Measurements from ENCODE around the gene RNF5. TPM values are rescaled to one million over a fixed set of nuclear protein-coding genes. Genes with fewer than 3 reads are reported as not detected.
A peak's percentile ranks its signal among the peaks of the same experiment; 100 is the strongest.

RNF5 gene
- total RNA-seq, 4 donors from 2014 or later = 74.5 to 117 (median 107) TPM

DNA sequence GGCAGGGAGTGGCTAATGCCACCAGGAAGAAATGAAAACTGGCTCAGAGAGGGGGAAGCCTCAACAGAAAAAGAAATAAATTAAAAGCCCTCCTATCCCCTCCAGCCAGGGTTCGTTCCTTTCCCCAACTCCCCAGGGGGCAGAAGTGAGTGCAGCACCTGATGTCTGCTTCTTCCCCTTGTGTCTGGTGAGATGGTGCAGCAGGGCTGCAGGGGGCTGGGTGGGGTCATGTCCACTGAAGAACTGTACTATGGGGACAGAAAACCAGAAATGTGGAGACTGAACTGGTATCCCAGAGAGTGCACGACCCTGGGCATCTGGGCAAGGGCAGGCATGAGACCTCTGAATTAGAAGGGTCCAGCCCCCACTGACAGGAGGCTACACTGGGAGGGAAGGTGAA is 9.9 kb upstream of the RNF5 start:
- Histone ChIP-seq H3K36me3 (peaks cover 0 to 80% (median 3%) of the 10 kb centered on the region in 3 donors), H3K27me3 (no peaks in the 10 kb centered on the region), H3K4me3 (no peak overlapping the region), H3K27ac (peak overlapping the region; percentile 59 to 88 (median 68)), H3K9me3 (no peaks in the 10 kb centered on the region), H3K4me1 (peaks cover under 1 to 73% (median 16%) of the 10 kb centered on the region in 4 donors)
- no peak for DNase-seq (ENCODE audit: low spot score in 2 of 2)
- WGBS, 2 donors = 60 to 61% methylated on average over 2 of the region's 2 CpGs
- TF ChIP-seq POLR2A (IDR thresholded peaks at IDR 0.05) = no peak
- no peak for TF ChIP-seq EP300 (IDR thresholded peaks at IDR 0.05)
- TF ChIP-seq, protein P1, sequence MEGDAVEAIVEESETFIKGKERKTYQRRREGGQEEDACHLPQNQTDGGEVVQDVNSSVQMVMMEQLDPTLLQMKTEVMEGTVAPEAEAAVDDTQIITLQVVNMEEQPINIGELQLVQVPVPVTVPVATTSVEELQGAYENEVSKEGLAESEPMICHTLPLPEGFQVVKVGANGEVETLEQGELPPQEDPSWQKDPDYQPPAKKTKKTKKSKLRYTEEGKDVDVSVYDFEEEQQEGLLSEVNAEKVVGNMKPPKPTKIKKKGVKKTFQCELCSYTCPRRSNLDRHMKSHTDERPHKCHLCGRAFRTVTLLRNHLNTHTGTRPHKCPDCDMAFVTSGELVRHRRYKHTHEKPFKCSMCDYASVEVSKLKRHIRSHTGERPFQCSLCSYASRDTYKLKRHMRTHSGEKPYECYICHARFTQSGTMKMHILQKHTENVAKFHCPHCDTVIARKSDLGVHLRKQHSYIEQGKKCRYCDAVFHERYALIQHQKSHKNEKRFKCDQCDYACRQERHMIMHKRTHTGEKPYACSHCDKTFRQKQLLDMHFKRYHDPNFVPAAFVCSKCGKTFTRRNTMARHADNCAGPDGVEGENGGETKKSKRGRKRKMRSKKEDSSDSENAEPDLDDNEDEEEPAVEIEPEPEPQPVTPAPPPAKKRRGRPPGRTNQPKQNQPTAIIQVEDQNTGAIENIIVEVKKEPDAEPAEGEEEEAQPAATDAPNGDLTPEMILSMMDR (IDR thresholded peaks at IDR 0.05) = no peak

DNA sequence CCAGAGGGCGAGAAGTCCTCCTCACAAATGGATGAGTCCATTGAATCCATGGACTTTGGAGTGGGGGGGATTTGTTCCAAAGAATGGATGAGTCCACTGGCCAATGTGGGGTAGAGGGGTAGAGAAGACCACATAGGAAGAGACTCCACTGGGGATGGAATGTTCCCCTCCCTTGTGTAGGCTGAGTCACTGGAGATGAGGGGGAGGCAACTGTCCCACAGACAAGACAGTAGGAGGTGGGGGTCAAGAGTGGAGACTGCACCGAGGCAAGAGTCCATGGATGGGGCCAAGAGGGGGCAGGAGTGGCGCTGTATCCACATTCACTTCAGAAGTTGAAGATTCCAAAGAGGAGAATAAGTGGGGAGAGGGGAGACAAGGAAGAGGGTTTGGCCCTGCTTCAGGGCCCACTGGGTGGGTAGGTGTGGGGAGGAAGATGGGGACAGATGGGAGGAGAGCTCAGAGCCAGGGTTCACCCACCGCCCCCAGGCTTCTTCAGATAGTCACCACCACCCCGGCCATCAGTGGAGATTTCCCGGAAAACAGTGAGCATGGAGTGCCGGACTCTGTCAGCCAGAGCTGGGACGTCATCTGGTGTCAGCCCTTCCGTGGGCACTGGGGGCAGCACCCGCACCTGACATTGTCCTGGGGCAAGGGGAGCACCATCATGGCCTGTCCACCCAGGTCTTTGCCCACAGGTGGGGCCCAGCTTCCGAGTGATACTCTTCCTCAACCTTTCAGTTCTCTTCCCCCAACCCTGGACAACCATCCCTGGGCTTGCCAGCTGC is 9.2 kb upstream of the RNF5 start:
- 44 to 56% methylated on average over 11 of the region's 11 CpGs for WGBS, 2 donors
- Histone ChIP-seq H3K27me3 (no peaks in the 10 kb centered on the region), H3K4me1 (peaks cover 0 to 74% (median 15%) of the 10 kb centered on the region in 4 donors), H3K36me3 (peaks cover 0 to 75% (median 3%) of the 10 kb centered on the region in 3 donors), H3K4me3 (no peak overlapping the region), H3K27ac (peak overlapping the region; percentile 59 to 88 (median 68)), H3K9me3 (no peaks in the 10 kb centered on the region)
- DNase-seq (ENCODE audit: low spot score in 2 of 2) = no peak
- TF ChIP-seq, protein P1 (IDR thresholded peaks at IDR 0.05) = no peak

DNA sequence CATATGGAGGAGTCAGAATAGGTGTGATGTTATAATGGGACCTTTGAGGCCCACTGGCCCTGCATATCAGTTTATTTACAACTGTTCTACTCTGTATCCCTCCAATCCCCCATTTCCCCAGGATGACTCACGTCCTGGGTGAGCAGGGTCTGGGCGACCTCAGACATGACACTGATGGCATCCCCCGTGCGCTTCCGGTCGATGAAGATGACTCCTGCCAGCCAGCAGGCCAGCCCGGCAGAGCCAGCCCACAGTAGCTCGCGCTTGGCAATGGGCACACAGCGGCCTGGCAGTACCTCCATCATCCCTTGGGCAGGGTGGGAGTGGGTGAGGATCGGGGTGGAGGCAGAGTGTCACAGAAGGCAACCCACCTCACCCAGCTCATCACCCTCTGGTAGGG is 7.9 kb upstream of the RNF5 start:
- Histone ChIP-seq H3K9me3 (no peaks in the 10 kb centered on the region), H3K27ac (peak overlapping the region in 2 of 4 donors; percentile 78 to 88), H3K4me3 (no peak overlapping the region), H3K4me1 (peaks cover 0 to 82% (median 26%) of the 10 kb centered on the region in 4 donors), H3K27me3 (no peaks in the 10 kb centered on the region), H3K36me3 (peaks cover 0 to 63% (median 3%) of the 10 kb centered on the region in 3 donors)
- TF ChIP-seq, protein P1 (IDR thresholded peaks at IDR 0.05) = no peak
- TF ChIP-seq POLR2A (IDR thresholded peaks at IDR 0.05) = no peak
- TF ChIP-seq EP300 (IDR thresholded peaks at IDR 0.05) = no peak
- DNase-seq (ENCODE audit: low spot score in 2 of 2) = no peak
- 79 to 82% methylated on average over 11 of the region's 11 CpGs for WGBS, 2 donors

DNA sequence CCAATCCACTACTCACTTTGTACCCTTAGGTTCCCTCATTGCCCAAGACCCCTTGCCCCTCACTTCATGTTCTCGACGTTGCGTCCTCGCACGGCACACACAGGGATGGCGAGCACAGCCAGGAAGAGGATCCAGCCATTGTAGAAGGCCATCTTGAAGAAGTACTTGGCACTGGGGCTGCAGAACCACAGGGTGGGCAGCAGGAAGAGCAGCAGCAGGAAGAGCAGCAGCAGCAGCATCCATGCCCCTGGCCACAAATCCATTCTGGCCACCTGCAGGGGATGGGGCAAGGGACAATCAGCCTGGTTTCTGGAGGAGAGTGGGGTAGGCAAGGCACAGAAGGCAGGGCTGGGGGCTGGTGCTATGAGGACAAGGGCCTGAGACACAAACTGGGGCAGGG is 7.0 kb upstream of the RNF5 start:
- H3K9me3 ChIP-seq = no peaks in the 10 kb centered on the region
- no peak for DNase-seq (ENCODE audit: low spot score in 2 of 2)
- peak overlapping the region in 1 of 4 donors; percentile 88 for H3K27ac ChIP-seq
- H3K4me1 ChIP-seq = peaks cover 0 to 79% (median 29%) of the 10 kb centered on the region in 4 donors
- no peak overlapping the region for H3K4me3 ChIP-seq
- no peaks in the 10 kb centered on the region for H3K27me3 ChIP-seq
- H3K36me3 ChIP-seq = peaks cover 0 to 53% (median 3%) of the 10 kb centered on the region in 3 donors
- WGBS, 2 donors = 88 to 97% methylated on average over 6 of the region's 6 CpGs
- TF ChIP-seq EP300 (IDR thresholded peaks at IDR 0.05) (no peak), POLR2A (IDR thresholded peaks at IDR 0.05) (no peak)
- TF ChIP-seq, protein P1 (IDR thresholded peaks at IDR 0.05) = no peak

DNA sequence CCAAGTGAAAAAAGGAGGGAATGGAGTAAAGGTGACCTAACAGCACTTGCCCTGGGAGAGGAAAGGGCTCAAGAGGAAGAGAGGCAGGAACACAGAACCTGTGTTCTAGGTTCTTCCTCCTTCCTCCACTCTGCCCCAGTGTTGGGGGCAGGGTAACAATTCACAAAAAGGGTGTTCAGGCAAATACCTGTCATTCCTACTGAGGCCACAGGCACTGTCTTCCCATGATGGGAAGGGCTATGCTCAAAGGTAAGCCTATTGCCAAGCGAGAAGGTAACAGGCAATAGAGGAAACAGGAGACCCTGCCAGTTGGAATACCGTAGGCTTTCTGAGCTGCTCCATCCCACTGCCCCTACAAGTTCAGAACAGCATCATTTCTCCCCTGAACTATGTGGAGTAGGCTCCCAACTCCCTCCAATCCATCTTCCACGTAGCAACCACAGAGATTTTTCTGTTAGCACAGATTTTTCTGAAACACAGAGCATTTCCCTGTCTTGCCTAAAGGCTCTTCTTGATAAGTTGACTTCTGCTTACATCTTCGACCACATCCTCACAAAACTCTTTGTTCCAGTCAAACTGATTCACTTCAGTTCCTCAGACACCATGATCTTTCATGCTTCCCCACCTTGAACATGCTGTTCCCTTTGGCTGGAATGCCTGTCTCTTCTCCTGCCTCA is 5.0 kb upstream of the RNF5 start:
- Histone ChIP-seq H3K36me3 (peaks cover 0 to 34% (median 0%) of the 10 kb centered on the region in 3 donors), H3K9me3 (no peaks in the 10 kb centered on the region), H3K27ac (peak overlapping the region in 2 of 4 donors; percentile 34 to 36), H3K4me3 (no peak overlapping the region), H3K27me3 (no peaks in the 10 kb centered on the region), H3K4me1 (peaks cover 0 to 70% (median 28%) of the 10 kb centered on the region in 4 donors)
- no peak for TF ChIP-seq POLR2A (IDR thresholded peaks at IDR 0.05)
- TF ChIP-seq, protein P1 (IDR thresholded peaks at IDR 0.05) = no peak
- no peak for TF ChIP-seq EP300 (IDR thresholded peaks at IDR 0.05)
- 53 to 70% methylated on average over 4 of the region's 4 CpGs for WGBS, 2 donors
- no peak for DNase-seq (ENCODE audit: low spot score in 2 of 2)
